Esophagus squamous epithelium (tissue), 4 donors: ENCODE results near the gene PSMB5.

Experiments used
- POLR2A ChIP-seq, 4 donors: fragments of 450-650 bp; IDR thresholded peaks; one replicate each; pipeline ENCODE4 v1.6.1; 2017; ENCODE audit warnings: antibody characterized with exemption in 4 of 4, mild to moderate bottlenecking in 4 of 4, moderate library complexity in 3 of 4
- TF ChIP-seq, protein P1 (sequence below), 6 experiments: fragments of 450-650 bp in 4 of 6; fragments of 200-600 bp in 2 of 6; sonication (generic) in 2 of 6; IDR thresholded peaks; one replicate each; pipeline ENCODE4 v1.5.1; 2016 to 2019; ENCODE audit warnings: antibody characterized with exemption in 6 of 6, mild to moderate bottlenecking in 4 of 6, moderate library complexity in 4 of 6

DNA sequence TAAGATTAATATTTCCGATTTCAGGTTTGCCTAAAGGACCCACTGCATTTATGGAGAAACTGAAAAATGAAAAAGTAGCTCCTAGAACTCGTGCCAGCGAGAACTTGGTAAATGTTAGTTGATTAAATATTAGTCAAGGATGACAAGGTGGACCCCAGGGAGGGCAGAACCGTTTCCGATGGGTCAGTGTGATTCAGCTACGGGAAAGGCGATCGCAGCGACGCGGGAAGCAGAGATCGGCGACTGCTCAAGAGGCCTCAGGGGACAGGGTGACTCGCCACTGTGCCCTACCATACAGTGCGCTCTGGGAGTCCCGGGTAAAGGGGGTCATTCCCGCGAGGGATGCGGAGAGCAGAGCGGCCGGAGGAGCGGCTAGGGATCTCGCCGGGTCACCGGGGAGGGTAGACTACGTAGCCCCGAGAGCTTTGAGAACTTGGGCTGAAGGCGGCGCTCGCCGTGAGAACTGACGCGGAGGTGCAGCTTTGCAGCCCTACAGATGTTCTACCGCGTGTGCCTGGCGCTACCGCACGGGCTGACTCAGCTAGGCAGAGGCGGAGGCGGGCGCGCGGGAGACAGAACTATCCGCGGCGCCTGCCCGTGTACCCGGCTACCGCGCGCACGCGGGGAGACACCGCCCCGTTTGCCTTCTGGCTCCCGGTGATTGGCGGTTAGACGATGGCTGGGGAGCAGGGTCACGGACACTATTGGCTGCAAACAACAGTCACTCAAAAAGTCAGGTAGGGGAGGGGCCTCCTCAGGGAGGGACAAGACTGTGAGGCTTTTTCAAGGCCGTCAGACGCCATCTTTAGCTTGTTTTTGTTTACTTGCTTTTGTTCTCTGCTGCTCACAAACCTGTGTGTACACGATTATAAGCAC is 27.9 kb downstream of the PSMB5 start:
- TF ChIP-seq POLR2A (IDR thresholded peaks at IDR 0.05): peak in 2 of 4 donors; percentile 78 to 87
- TF ChIP-seq, protein P1, sequence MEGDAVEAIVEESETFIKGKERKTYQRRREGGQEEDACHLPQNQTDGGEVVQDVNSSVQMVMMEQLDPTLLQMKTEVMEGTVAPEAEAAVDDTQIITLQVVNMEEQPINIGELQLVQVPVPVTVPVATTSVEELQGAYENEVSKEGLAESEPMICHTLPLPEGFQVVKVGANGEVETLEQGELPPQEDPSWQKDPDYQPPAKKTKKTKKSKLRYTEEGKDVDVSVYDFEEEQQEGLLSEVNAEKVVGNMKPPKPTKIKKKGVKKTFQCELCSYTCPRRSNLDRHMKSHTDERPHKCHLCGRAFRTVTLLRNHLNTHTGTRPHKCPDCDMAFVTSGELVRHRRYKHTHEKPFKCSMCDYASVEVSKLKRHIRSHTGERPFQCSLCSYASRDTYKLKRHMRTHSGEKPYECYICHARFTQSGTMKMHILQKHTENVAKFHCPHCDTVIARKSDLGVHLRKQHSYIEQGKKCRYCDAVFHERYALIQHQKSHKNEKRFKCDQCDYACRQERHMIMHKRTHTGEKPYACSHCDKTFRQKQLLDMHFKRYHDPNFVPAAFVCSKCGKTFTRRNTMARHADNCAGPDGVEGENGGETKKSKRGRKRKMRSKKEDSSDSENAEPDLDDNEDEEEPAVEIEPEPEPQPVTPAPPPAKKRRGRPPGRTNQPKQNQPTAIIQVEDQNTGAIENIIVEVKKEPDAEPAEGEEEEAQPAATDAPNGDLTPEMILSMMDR (IDR thresholded peaks at IDR 0.05): no peak
